ENCODE measurements around the gene NAA40.

Gene NAA40

DNA sequence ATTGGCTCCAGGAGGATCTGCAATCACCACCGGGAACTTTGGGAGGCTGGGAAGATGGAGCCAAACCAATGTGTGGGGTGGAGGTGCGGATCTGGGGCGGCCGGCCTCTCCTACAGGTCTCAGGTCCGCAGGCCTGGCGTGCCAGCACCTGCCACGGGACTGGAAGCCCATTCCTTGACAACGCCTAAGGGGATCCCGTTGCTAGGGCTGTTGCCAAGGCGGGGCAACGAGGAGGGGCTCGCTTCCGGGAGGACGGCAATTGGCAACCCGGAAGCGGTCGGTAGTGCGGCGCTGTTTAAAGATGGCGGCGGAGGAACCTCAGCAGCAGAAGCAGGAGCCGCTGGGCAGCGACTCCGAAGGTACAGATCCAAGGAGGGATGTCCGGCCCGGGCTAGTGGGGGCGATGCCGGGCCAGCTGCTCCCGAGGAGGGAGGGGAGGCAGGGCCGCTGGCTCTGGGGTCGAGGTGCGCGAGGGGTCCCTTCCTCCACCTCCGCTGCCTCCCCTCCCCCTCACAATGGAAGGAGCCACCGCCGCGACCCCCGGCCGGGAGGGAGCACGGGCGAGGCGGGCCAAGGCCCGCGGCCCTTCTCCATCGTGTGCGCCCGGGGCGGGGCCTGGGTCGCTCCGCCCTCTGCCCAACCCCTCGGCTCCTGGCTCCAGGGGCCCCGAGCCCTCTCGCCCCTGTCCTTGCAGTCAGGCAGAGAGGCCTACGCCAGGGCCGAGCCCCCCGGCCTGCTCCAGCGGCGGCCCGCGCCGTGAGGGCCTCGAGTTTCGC is 47.5 kb downstream of the NAA40 start, which contains the start of gene OTUB1:
Gene OTUB1, plus strand, starts transcription at position 283 of the 776 bp plus-strand sequence. Its CDS starts 19 bp downstream, at position 302.
- H3K36me3 ChIP-seq (ENCODE audit: control insufficient read depth, low read length): peaks cover 29% of the 10 kb centered on the region
- H3K4me2 ChIP-seq (ENCODE audit: low read length): peak within 1 kb of the TSS; percentile 91
- H3F3A ChIP-seq (ENCODE audit: control insufficient read depth, insufficient read depth): no peaks in the 10 kb centered on the region
- peaks cover 43% of the 10 kb centered on the region for H3K79me2 ChIP-seq (ENCODE audit: control insufficient read depth, low read length)
- peaks cover 30% of the 10 kb centered on the region for H3K4me1 ChIP-seq (ENCODE audit: control insufficient read depth, low read length)
- H3K9me3 ChIP-seq (ENCODE audit: control insufficient read depth, insufficient read depth, low read length): no peaks in the 10 kb centered on the region
- peak within 1 kb of the TSS; percentile 61 for H3K27ac ChIP-seq (ENCODE audit: low read depth, low read length)
- TF ChIP-seq, protein P1, sequence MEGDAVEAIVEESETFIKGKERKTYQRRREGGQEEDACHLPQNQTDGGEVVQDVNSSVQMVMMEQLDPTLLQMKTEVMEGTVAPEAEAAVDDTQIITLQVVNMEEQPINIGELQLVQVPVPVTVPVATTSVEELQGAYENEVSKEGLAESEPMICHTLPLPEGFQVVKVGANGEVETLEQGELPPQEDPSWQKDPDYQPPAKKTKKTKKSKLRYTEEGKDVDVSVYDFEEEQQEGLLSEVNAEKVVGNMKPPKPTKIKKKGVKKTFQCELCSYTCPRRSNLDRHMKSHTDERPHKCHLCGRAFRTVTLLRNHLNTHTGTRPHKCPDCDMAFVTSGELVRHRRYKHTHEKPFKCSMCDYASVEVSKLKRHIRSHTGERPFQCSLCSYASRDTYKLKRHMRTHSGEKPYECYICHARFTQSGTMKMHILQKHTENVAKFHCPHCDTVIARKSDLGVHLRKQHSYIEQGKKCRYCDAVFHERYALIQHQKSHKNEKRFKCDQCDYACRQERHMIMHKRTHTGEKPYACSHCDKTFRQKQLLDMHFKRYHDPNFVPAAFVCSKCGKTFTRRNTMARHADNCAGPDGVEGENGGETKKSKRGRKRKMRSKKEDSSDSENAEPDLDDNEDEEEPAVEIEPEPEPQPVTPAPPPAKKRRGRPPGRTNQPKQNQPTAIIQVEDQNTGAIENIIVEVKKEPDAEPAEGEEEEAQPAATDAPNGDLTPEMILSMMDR (IDR thresholded peaks at IDR 0.05; ENCODE audit: low read depth, low read length, poor library complexity, severe bottlenecking): no peak
- no peak for TF ChIP-seq EZH2phosphoT487 (IDR thresholded peaks at IDR 0.05; ENCODE audit: borderline replicate concordance, low read length)
- no peaks in the 10 kb centered on the region for H3K27me3 ChIP-seq (ENCODE audit: control insufficient read depth, low read length)
- no peaks in the 10 kb centered on the region for H3K9me2 ChIP-seq (replicated peaks; ENCODE audit: control insufficient read depth, low read length)
- H4K20me1 ChIP-seq (ENCODE audit: control insufficient read depth, insufficient read depth, low read depth, low read length): 0 out of 2 replicates have a peak, but pooled peaks cover 3% of the 10 kb centered on the region
- peak within 1 kb of the TSS; percentile 91 for H3K4me3 ChIP-seq (ENCODE audit: low read length)

DNA sequence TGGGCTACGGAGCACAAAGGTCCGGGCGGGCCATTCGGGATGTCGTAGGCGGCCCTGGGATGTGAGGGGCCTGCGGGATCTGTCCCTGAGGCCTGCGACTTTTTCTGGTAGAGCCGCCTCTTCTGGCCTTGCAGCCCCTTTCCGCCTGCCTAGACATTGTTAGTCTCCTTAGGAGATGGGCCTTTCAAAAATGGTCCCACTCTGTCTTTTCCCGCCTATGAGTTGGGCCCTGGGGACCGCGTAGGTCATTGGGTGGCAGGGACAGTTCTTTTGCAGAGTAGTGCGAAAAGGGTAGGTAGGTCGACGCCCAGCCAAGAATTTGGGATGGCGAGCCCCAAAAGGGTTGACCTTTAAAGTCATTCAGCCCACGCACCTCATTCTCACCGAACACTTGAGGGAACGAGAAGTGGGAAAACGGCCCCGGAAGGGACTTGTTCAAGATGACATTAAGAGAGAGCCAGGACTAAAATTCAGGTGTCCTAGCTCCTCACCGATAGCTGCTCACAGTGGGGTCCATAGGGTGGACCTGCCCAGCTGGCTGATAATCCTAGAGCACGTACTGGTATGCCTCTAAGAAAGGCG is 48.2 kb downstream of the NAA40 start:
- Histone ChIP-seq H4K20me1 (ENCODE audit: control insufficient read depth, insufficient read depth, low read depth, low read length) (0 out of 2 replicates have a peak, but pooled peaks cover 3% of the 10 kb centered on the region), H3K4me3 (ENCODE audit: low read length) (peak overlapping the region; percentile 91), H3K9me3 (ENCODE audit: control insufficient read depth, insufficient read depth, low read length) (no peaks in the 10 kb centered on the region), H3K9me2 (replicated peaks; ENCODE audit: control insufficient read depth, low read length) (no peaks in the 10 kb centered on the region), H3K36me3 (ENCODE audit: control insufficient read depth, low read length) (peaks cover 30% of the 10 kb centered on the region), H3K79me2 (ENCODE audit: control insufficient read depth, low read length) (peaks cover 40% of the 10 kb centered on the region), H3K27ac (ENCODE audit: low read depth, low read length) (peak overlapping the region; percentile 61; the same call in 1 of the 2 replicates), H3F3A (ENCODE audit: control insufficient read depth, insufficient read depth) (no peaks in the 10 kb centered on the region), H3K4me1 (ENCODE audit: control insufficient read depth, low read length) (peaks cover 23% of the 10 kb centered on the region), H3K27me3 (ENCODE audit: control insufficient read depth, low read length) (no peaks in the 10 kb centered on the region), H3K4me2 (ENCODE audit: low read length) (peak overlapping the region; percentile 91)
- TF ChIP-seq, protein P1 (IDR thresholded peaks at IDR 0.05; ENCODE audit: low read depth, low read length, poor library complexity, severe bottlenecking): no peak
- TF ChIP-seq EZH2phosphoT487 (IDR thresholded peaks at IDR 0.05; ENCODE audit: borderline replicate concordance, low read length): no peak

DNA sequence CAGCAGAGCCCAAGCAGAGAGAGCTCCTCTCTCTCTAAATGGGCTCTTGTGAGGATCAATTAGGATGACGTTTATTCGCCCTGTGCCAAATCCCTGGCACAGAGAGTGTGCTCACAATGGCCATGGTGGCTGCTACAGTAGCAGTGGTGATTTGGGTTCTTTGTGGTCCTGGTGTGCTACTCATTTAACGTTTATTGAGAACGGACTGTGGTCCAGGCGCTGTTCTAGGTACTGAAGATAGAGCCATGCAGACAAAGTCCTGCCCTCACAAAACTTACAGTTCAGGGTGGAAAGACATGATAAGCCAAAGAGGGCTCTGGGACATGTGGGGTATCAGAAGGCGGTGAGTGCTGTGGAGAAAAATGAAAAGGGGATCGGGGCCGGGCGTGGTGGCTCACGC is 52.8 kb downstream of the NAA40 start:
- Histone ChIP-seq H3K9me2 (replicated peaks; ENCODE audit: control insufficient read depth, low read length) (no peaks in the 10 kb centered on the region), H3K9me3 (ENCODE audit: control insufficient read depth, insufficient read depth, low read length) (no peaks in the 10 kb centered on the region), H3K27me3 (ENCODE audit: control insufficient read depth, low read length) (no peaks in the 10 kb centered on the region), H3K4me2 (ENCODE audit: low read length) (no peak overlapping the region), H3F3A (ENCODE audit: control insufficient read depth, insufficient read depth) (no peaks in the 10 kb centered on the region), H3K36me3 (ENCODE audit: control insufficient read depth, low read length) (peaks cover 34% of the 10 kb centered on the region), H3K4me1 (ENCODE audit: control insufficient read depth, low read length) (peaks cover 9% of the 10 kb centered on the region), H3K4me3 (ENCODE audit: low read length) (no peak overlapping the region), H3K27ac (ENCODE audit: low read depth, low read length) (no peak overlapping the region), H4K20me1 (ENCODE audit: control insufficient read depth, insufficient read depth, low read depth, low read length) (0 out of 2 replicates have a peak, but pooled peaks cover 3% of the 10 kb centered on the region), H3K79me2 (ENCODE audit: control insufficient read depth, low read length) (peaks cover 29% of the 10 kb centered on the region)
- no peak for TF ChIP-seq EZH2phosphoT487 (IDR thresholded peaks at IDR 0.05; ENCODE audit: borderline replicate concordance, low read length)
- TF ChIP-seq, protein P1 (IDR thresholded peaks at IDR 0.05; ENCODE audit: low read depth, low read length, poor library complexity, severe bottlenecking): no peak

Data from DOHH2 (cell line).